BLaER1 treated with 17β-estradiol and CSF1 and Interleukin-3, amounts not matched to agents 10 nM and 100 nM (cell line): ENCODE data around the gene CRACDL.
"Not testable (repeated sequence)": the region's sequence is repeated elsewhere in the genome, so short reads cannot be mapped to it uniquely, and the experiment has no call there.

Experiments used
- H3K27ac ChIP-seq, 11 experiments: shearing (Covaris generic); formaldehyde crosslinking; 2 replicates each; pipeline ENCODE4 v1.8.1; 2022
- H3K27me3 ChIP-seq, 11 experiments: shearing (Covaris generic); formaldehyde crosslinking; 2 replicates each; pipeline ENCODE4 v1.8.1; 2022
- H3K36me3 ChIP-seq, 11 experiments: shearing (Covaris generic); formaldehyde crosslinking; 2 replicates each; pipeline ENCODE4 v1.8.1; 2022
- H3K4me1 ChIP-seq, 10 experiments: shearing (Covaris generic); formaldehyde crosslinking; 2 replicates each; pipeline ENCODE4 v1.8.1; 2022
- H3K4me2 ChIP-seq, 11 experiments: shearing (Covaris generic); formaldehyde crosslinking; 2 replicates each; pipeline ENCODE4 v1.8.1; 2022
- H3K4me3 ChIP-seq, 10 experiments: shearing (Covaris generic); formaldehyde crosslinking; 2 replicates each; pipeline ENCODE4 v1.8.1; 2022
- H3K9ac ChIP-seq, 11 experiments: shearing (Covaris generic); formaldehyde crosslinking; 2 replicates each; pipeline ENCODE4 v1.8.1; 2022
- H3K9me3 ChIP-seq, 11 experiments: shearing (Covaris generic); formaldehyde crosslinking; replicated peaks in 1 of 11; 2 replicates each; pipeline ENCODE4 v1.8.1; 2022
- H4K20me1 ChIP-seq, 11 experiments: shearing (Covaris generic); formaldehyde crosslinking; 2 replicates each; pipeline ENCODE4 v1.8.1; 2022
- Cebpa-rat ChIP-seq, 11 experiments: shearing (Covaris generic); IDR thresholded peaks; 2 replicates each; pipeline ENCODE4 v1.8.1; 2022

The CRACDL gene

DNA sequence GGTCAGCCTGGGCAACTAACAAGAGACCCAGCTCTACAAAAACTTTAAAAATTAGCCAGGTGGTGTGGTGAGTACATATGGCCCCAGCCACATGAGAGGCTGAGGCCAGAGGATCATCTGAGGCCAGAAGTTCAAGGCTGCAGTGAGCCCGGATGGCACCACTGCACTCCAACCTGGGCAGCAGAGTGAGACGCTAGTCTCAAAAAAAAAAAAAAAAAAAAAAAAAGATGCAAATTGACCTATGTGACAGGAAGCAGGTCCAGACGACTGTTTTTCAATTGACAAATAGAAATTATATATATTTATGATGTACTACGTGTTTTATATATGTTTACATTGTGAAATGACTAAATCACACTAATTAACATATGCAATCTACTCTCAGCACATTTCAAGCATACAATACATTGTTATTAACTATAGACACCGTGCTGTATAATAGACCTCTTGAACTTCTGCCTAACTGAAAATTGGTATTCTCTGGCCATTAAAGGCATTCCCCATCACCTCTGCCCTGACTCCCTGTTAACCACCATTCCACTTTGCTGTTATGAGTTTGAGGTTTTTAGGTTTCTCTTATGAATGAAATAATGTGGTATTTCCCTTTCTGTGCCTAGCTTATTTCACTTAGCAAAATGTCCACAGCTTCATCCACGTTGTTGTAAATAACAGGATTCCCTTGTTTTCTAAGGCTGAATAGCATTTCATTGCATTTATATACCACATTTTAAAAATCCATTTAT lies 172.6 kb downstream of the CRACDL start:
- H3K4me3 ChIP-seq, result peak overlapping the region in 1 of 10 experiments; percentile 15; a peak in 1 of 20 replicates
- peaks cover 0 to 12% (median 0%) of the 10 kb centered on the region in 11 experiments; a peak in 4 of 22 replicates for H3K9me3 ChIP-seq
- TF ChIP-seq Cebpa-rat (IDR thresholded peaks at IDR 0.05), result no peak
- H4K20me1 ChIP-seq, result no peaks in the 10 kb centered on the region
- H3K9ac ChIP-seq, result peak overlapping the region in 9 of 11 experiments; percentile 20 to 76 (median 66); a peak in 13 of 22 replicates
- peak overlapping the region; percentile 80 to 99 (median 85) for H3K4me2 ChIP-seq
- peaks cover 0 to 30% (median 4%) of the 10 kb centered on the region in 11 experiments; a peak in 6 of 22 replicates for H3K36me3 ChIP-seq
- H3K27me3 ChIP-seq, result no peaks in the 10 kb centered on the region
- peak overlapping the region; percentile 84 to 96 (median 90); a peak in 21 of 22 replicates for H3K27ac ChIP-seq
- H3K4me1 ChIP-seq, result peaks cover 98 to 100% (median 100%) of the 10 kb centered on the region in 10 experiments

DNA sequence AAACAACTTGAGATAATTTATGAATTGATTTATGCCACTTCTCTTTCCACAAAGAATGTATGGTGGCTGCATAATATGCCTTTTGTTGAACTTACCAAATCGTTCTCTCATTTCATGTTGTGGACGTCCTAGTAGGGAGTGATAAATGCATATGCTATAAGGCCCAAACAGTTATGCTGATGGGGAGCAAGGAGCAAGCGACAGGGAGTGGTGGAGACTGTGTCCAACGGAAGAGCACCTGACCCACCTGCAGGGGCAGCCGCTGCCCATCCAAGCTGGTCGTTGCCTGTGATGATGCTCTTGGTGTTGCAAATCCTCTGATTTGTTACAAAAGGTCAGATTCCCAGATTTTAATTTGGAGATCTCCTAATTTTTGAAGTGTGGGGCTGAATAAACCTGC lies 174.1 kb downstream of the CRACDL start:
- H3K9ac ChIP-seq, result peak overlapping the region in 9 of 11 experiments; percentile 15 to 76 (median 62); a peak in 10 of 22 replicates
- H4K20me1 ChIP-seq, result no peaks in the 10 kb centered on the region
- H3K36me3 ChIP-seq, result peaks cover 0 to 25% (median 4%) of the 10 kb centered on the region in 11 experiments; a peak in 6 of 22 replicates
- no peak overlapping the region for H3K4me3 ChIP-seq
- peak overlapping the region; percentile 84 to 96 (median 90) for H3K27ac ChIP-seq
- peak overlapping the region; percentile 80 to 99 (median 85) for H3K4me2 ChIP-seq
- TF ChIP-seq Cebpa-rat (IDR thresholded peaks at IDR 0.05), result no peak
- peaks cover 97 to 100% (median 99%) of the 10 kb centered on the region in 10 experiments for H3K4me1 ChIP-seq
- H3K27me3 ChIP-seq, result no peaks in the 10 kb centered on the region
- peaks cover 0 to 12% (median 0%) of the 10 kb centered on the region in 11 experiments; a peak in 4 of 22 replicates for H3K9me3 ChIP-seq

DNA sequence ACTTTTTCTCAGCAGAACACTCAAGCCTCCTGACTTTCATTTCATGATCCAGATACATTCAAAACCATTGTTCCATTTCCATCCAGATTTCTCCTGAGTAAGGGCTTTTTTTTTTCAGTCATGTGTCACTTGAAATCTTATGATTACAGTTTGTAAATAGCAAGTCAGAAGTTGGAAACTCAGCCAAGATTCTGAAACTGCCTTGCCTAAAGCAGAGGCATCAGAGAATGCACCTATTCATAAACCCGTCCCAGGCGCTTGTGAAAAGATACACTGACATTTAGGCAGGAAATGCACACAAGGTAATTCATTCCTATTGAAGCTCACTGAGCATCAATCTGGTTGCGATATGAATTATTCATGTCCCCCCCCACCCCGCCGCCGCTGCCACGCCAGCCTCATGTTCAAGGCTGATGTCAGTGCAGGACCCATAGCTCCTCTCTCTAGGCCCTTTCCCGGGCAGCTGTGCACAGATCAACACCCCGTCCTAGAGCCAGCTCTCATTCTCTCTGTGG lies 174.7 kb downstream of the CRACDL start:
- Histone ChIP-seq H3K27me3 (no peaks in the 10 kb centered on the region), H4K20me1 (no peaks in the 10 kb centered on the region), H3K36me3 (peaks cover 0 to 25% (median 4%) of the 10 kb centered on the region in 11 experiments; a peak in 6 of 22 replicates), H3K4me2 (peak overlapping the region; percentile 80 to 99 (median 85)), H3K27ac (peak overlapping the region; percentile 84 to 96 (median 90)), H3K4me1 (peaks cover 97 to 100% (median 99%) of the 10 kb centered on the region in 10 experiments), H3K4me3 (no peak overlapping the region), H3K9me3 (peaks cover 0 to 12% (median 0%) of the 10 kb centered on the region in 11 experiments; a peak in 4 of 22 replicates), H3K9ac (peak overlapping the region in 10 of 11 experiments; percentile 15 to 76 (median 58); a peak in 16 of 22 replicates)
- TF ChIP-seq Cebpa-rat (IDR thresholded peaks at IDR 0.05), result no peak

DNA sequence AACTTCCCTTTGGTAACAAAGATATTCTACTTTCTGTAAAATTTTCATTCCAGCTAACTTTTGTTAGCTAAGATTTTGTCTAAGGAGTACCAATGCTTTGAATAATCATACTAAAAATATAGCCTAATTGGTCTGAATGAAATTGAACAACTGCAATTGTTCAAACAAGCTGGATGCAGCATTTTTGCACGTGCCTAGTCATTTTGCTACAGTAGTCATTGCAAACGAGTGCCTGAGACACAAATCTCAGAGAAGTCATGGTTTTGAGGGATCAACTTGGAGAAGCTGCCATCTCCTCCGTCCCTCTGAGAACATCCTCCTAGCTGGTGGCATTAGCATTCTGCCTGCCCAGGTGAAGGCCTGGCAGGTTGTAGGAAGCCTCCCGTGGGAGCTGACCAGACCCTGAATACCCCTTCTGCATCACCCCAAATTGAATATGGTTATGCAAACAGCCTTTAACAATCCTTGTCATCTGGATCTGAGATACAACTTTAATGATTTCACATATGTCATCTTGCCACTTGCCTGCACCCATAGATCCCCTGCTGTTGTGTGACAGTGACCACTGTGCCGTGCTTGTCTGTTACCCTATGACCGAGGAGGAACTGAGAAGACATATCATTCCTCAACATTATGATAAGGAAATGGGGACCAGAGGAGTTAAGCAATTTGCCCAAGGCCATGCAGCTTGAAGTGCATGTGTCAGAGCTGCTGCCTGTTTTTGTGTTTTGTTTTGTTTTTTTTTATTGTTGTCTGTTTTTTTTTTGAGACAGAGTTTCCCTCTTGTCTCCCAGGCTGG lies 176.0 kb downstream of the CRACDL start:
- H3K27me3 ChIP-seq, result no peaks in the 10 kb centered on the region
- peak overlapping the region in 1 of 10 experiments; percentile 8; a peak in 4 of 20 replicates for H3K4me3 ChIP-seq
- H3K27ac ChIP-seq, result peak overlapping the region; percentile 84 to 96 (median 90)
- H3K9me3 ChIP-seq, result peaks cover 0 to 10% (median 0%) of the 10 kb centered on the region in 11 experiments; a peak in 5 of 22 replicates
- peaks cover 90 to 100% (median 96%) of the 10 kb centered on the region in 10 experiments for H3K4me1 ChIP-seq
- peak overlapping the region; percentile 55 to 81 (median 73); a peak in 21 of 22 replicates for H3K9ac ChIP-seq
- peak in 7 of 11 experiments; percentile 30 to 73 (median 44); a peak in 8 of 22 replicates for TF ChIP-seq Cebpa-rat (IDR thresholded peaks at IDR 0.05)
- peaks cover 0 to 12% (median 4%) of the 10 kb centered on the region in 11 experiments; a peak in 6 of 22 replicates for H3K36me3 ChIP-seq
- H3K4me2 ChIP-seq, result peak overlapping the region; percentile 80 to 99 (median 85)
- no peaks in the 10 kb centered on the region for H4K20me1 ChIP-seq

DNA sequence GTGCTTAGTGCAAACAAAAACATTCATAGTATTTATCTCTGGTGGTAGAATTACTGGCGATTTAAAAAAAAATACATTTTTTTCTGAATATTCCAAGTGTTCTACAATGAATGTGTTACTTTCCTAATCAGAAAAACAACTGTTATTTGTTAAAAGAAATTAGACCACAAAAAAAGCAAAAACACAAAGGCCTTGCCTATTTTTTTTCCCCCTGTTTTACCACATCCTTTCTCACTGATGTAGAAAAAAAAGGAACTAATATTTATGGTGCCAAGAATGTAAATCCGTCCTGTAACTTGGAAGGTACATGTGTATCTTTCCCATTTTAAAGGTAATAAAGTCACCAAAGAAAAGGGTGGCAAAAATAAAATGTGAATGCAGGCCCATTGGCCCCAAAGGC lies 176.7 kb downstream of the CRACDL start:
- TF ChIP-seq Cebpa-rat (IDR thresholded peaks at IDR 0.05), result no peak
- Histone ChIP-seq H4K20me1 (no peaks in the 10 kb centered on the region), H3K4me2 (peak overlapping the region; percentile 80 to 99 (median 85)), H3K9ac (peak overlapping the region in 10 of 11 experiments; percentile 47 to 81 (median 75); a peak in 19 of 22 replicates), H3K27me3 (no peaks in the 10 kb centered on the region), H3K9me3 (peaks cover 0 to 9% (median 0%) of the 10 kb centered on the region in 11 experiments; a peak in 3 of 22 replicates), H3K27ac (peak overlapping the region; percentile 84 to 96 (median 90)), H3K4me1 (peaks cover 83 to 100% (median 90%) of the 10 kb centered on the region in 10 experiments), H3K36me3 (peaks cover 0 to 11% (median 4%) of the 10 kb centered on the region in 11 experiments; a peak in 6 of 22 replicates), H3K4me3 (peak overlapping the region in 3 of 10 experiments; percentile 7 to 30 (median 23); a peak in 6 of 20 replicates)

DNA sequence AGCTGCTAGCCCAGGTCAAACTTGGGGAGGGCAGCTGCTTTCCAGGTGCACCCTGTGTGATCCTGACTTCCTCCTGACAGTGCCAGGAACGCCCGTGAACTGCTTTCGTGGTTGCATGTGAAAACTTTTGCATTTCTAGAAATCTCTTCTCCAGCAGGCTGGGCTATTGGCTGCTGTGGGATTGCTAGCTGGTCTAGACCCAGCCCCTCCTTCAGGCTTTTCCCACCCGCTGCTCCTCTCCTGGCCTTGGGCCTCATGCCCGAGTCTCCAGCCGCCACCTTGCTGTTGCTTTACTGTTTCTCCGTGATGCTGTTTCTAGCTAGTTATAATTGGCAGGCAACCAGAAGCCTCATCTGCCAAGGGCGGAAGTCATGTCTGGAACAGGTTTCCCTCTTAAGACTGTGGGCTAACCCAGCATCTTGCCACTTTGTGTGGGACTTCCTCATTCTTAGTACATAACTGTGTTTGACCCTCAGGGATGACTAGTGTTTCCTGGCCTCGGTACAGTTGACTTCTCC lies 178.1 kb downstream of the CRACDL start:
- no peaks in the 10 kb centered on the region for H4K20me1 ChIP-seq
- peak in 1 of 11 experiments; percentile 3; a peak in 1 of 22 replicates for TF ChIP-seq Cebpa-rat (IDR thresholded peaks at IDR 0.05)
- H3K9ac ChIP-seq, result peak overlapping the region in 10 of 11 experiments; percentile 55 to 81 (median 75); a peak in 21 of 22 replicates
- peak overlapping the region in 10 of 11 experiments; percentile 84 to 96 (median 91); a peak in 21 of 22 replicates for H3K27ac ChIP-seq
- H3K4me2 ChIP-seq, result peak overlapping the region; percentile 80 to 99 (median 85)
- peak overlapping the region in 7 of 10 experiments; percentile 8 to 40 (median 27); a peak in 11 of 20 replicates for H3K4me3 ChIP-seq
- H3K27me3 ChIP-seq, result no peaks in the 10 kb centered on the region
- H3K4me1 ChIP-seq, result peaks cover 70 to 100% (median 80%) of the 10 kb centered on the region in 10 experiments
- H3K36me3 ChIP-seq, result peaks cover 0 to 11% (median 4%) of the 10 kb centered on the region in 11 experiments; a peak in 6 of 22 replicates
- peaks cover 0 to 15% (median 7%) of the 10 kb centered on the region in 11 experiments; a peak in 16 of 22 replicates for H3K9me3 ChIP-seq

DNA sequence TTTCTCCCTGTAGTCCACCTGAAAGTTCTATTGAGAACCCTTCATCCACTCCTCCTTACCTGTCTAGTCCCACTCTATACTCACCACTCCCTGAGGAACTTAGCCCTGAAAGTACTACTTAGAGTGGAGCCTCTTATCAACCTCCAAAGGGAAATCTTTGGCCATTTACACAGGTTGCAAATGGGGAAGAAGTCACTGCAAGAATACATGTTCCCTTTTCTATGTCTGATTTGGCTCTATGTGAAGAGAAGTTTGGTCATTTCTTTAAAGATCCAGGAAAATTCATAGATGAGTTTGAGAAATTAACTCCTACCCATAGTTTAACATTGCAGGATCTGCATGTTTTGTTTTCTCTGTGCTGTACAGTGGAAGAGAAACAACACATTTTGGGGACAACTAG lies 182.2 kb downstream of the CRACDL start:
- no peak for TF ChIP-seq Cebpa-rat (IDR thresholded peaks at IDR 0.05)
- no peak overlapping the region for H3K4me3 ChIP-seq
- peaks cover 0 to 34% (median 19%) of the 10 kb centered on the region in 11 experiments; a peak in 18 of 22 replicates for H3K9me3 ChIP-seq
- H3K27me3 ChIP-seq, result no peaks in the 10 kb centered on the region
- H3K4me1 ChIP-seq, result peaks cover 34 to 97% (median 56%) of the 10 kb centered on the region in 10 experiments
- H3K27ac ChIP-seq, result no peak overlapping the region
- peak overlapping the region in 5 of 11 experiments; percentile 27 to 99 (median 52); a peak in 9 of 22 replicates for H3K4me2 ChIP-seq
- H3K36me3 ChIP-seq, result no peaks in the 10 kb centered on the region
- no peak overlapping the region for H3K9ac ChIP-seq
- H4K20me1 ChIP-seq, result no peaks in the 10 kb centered on the region

DNA sequence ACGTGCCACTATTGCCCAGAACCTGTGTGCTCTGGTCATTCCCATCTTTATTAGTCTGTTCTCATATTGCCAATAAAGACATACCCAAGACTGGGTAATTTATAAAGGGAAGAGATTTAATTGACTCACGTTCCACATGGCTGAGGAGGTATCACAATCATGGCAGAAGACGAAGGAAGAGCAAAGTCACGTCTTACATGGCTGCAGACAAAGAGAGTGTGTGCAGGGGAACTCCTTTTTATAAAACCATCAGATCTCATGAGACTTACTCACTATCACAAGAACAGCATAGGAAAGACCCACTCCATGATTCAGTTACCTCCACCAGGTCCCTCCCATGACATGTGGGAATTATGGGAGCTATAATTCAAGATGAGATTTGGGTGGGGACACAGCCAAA lies 183.3 kb downstream of the CRACDL start:
- H3K4me2 ChIP-seq, result peak overlapping the region in 3 of 11 experiments; percentile 82 to 99 (median 97); a peak in 4 of 22 replicates
- not testable (repeated sequence) for H3K27me3 ChIP-seq, H3K27ac ChIP-seq, H3K9ac ChIP-seq, H3K4me3 ChIP-seq, H4K20me1 ChIP-seq, H3K36me3 ChIP-seq
- H3K4me1 ChIP-seq, result peaks cover 34 to 97% (median 57%) of the 10 kb centered on the region in 10 experiments
- peaks cover 0 to 34% (median 19%) of the 10 kb centered on the region in 11 experiments; a peak in 18 of 22 replicates for H3K9me3 ChIP-seq
